Sigmoid colon (tissue), 7 donors: Measurements from ENCODE around the gene TMEM255B. TPM values are rescaled to one million over a fixed set of nuclear protein-coding genes. Genes with fewer than 3 reads are reported as not detected.

Experiments
- DNase-seq: peaks from one replicate; pipeline ENCODE4 v3.0.0-alpha.2; 2019
- H3K27ac ChIP-seq, 4 donors: fragments of 200-600 bp; sonication (generic); one replicate each; pipeline ENCODE4 v1.5.1; 2016 to 2019; ENCODE audit warnings: mild to moderate bottlenecking in 1 of 4
- H3K27me3 ChIP-seq, 3 donors: fragments of 200-600 bp; sonication (generic); one replicate each; pipeline ENCODE4 v1.5.1; 2019; ENCODE audit warnings: mild to moderate bottlenecking in 1 of 3
- H3K36me3 ChIP-seq, 4 donors: fragments of 200-600 bp; sonication (generic); one replicate each; pipeline ENCODE4 v1.5.1; 2016 to 2019
- H3K4me1 ChIP-seq, 4 donors: fragments of 200-600 bp; sonication (generic); one replicate each; pipeline ENCODE4 v1.5.1; 2017 to 2019
- H3K4me3 ChIP-seq, 4 donors: fragments of 200-600 bp; sonication (generic); one replicate each; pipeline ENCODE4 v1.5.1; 2017 to 2019; ENCODE audit warnings: mild to moderate bottlenecking in 2 of 4, moderate library complexity in 1 of 4
- H3K9me3 ChIP-seq, 4 donors: fragments of 200-600 bp in 3 of 4; sonication (generic) in 3 of 4; one replicate each; pipeline versions ENCODE4 v1.5.1 to v1.6.1; 2013 to 2019
- EP300 ChIP-seq, 4 donors: sonication (generic); formaldehyde crosslinking; IDR thresholded peaks; one replicate each; pipeline ENCODE4 v1.6.1; 2017; ENCODE audit warnings: antibody characterized with exemption in 4 of 4
- POLR2A ChIP-seq, 2 donors: fragments of 450-650 bp; IDR thresholded peaks; one replicate each; pipeline ENCODE4 v1.6.1; 2016; ENCODE audit warnings: antibody characterized with exemption in 2 of 2, mild to moderate bottlenecking in 2 of 2, moderate library complexity in 2 of 2
- POLR2AphosphoS5 ChIP-seq, 4 donors: sonication (generic); formaldehyde crosslinking; IDR thresholded peaks; one replicate each; pipeline ENCODE4 v1.6.1; 2017; ENCODE audit warnings: antibody characterized with exemption in 4 of 4
- WGBS, 2 donors: extraction: QIAGEN DNeasy Blood & Tissue Kit; methylation state at CpG; one replicate each; pipeline ENCODE4 v1.1.7; 2013; 5-methylcytosine and 5-hydroxymethylcytosine counted together
- intact Hi-C: fragments of 100-400 bp; cut with DNase I; formaldehyde crosslinking; loops from one replicate; pipeline ENCODE4 v1.15.1; 2023
- polyA plus RNA-seq, 3 donors: library from polyadenylated mRNA; stranded (reverse); fragments of 200-250 nt; gene quantifications; one replicate each; pipeline ENCODE4 v1.2.3, GENCODE V29; 2013
- total RNA-seq, 4 donors: library from RNA; depleted of rRNA; stranded (reverse); fragments of >200 nt; gene quantifications; one replicate each; pipeline ENCODE4 v1.1.0, GENCODE V29; 2016
- TF ChIP-seq, protein P1 (sequence below), 4 experiments: fragments of 450-650 bp in 3 of 4; fragments of 200-600 bp in 1 of 4; IDR thresholded peaks; one replicate each; pipeline ENCODE4 v1.5.1; 2016 to 2019; ENCODE audit warnings: antibody characterized with exemption in 4 of 4, mild to moderate bottlenecking in 3 of 4, moderate library complexity in 2 of 4
- donor health status: healthy with polysubstance abuse.
- donor health status: Bipolar disorder and iron deficiency.
- donor health status: healthy.

The TMEM255B gene
- total and polyA plus RNA-seq, 7 donors, result 0.60 to 11.1 (median 4.3) TPM

DNA sequence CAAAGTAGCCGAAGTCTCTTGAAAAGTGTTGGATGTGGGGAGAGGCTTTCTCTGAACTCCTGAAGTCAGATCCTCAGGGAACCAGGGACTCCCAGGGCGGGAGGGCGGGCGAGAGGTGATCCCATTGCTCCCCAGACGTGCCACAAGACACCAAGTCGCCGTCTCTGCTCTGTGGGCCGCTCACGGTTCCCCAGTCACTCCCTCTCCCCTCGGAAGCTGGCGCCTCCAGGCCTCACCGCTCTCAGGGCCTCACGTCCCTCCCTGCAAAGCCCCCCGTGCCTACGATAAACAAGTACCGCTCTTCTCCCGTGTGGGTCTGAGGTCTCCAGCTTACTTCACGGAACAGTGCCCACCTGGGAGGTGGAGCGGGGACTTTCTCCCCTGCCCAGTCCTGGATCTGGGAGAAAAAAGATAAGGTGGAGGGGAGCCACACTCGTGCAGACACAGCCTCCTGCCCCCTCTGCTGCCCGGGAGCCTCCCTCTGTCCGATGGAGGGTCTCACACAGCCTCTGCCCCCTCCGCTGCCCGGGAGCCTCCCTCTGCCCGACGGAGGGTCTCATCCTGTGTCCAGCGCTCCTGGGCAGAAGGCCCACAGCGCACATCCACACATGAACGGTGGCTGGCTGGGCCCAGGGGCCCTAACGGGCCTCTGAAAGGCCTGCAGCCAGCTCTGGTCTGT is 54.2 kb downstream of the TMEM255B start:
- 91 to 92% methylated on average over 30 of the region's 30 CpGs for WGBS, 2 donors
- intact Hi-C loops, result no loop called here
- Histone ChIP-seq H3K4me3 (no peak overlapping the region), H3K36me3 (no peaks in the 10 kb centered on the region), H3K9me3 (peaks cover 0 to 6% (median 2%) of the 10 kb centered on the region in 4 donors), H3K27ac (peak overlapping the region in 1 of 4 donors; percentile 12), H3K4me1 (peaks cover 0 to 29% (median 20%) of the 10 kb centered on the region in 4 donors), H3K27me3 (no peaks in the 10 kb centered on the region)
- TF ChIP-seq POLR2A (IDR thresholded peaks at IDR 0.05) (no peak), EP300 (IDR thresholded peaks at IDR 0.05) (no peak), POLR2AphosphoS5 (IDR thresholded peaks at IDR 0.05) (no peak)
- TF ChIP-seq, protein P1, sequence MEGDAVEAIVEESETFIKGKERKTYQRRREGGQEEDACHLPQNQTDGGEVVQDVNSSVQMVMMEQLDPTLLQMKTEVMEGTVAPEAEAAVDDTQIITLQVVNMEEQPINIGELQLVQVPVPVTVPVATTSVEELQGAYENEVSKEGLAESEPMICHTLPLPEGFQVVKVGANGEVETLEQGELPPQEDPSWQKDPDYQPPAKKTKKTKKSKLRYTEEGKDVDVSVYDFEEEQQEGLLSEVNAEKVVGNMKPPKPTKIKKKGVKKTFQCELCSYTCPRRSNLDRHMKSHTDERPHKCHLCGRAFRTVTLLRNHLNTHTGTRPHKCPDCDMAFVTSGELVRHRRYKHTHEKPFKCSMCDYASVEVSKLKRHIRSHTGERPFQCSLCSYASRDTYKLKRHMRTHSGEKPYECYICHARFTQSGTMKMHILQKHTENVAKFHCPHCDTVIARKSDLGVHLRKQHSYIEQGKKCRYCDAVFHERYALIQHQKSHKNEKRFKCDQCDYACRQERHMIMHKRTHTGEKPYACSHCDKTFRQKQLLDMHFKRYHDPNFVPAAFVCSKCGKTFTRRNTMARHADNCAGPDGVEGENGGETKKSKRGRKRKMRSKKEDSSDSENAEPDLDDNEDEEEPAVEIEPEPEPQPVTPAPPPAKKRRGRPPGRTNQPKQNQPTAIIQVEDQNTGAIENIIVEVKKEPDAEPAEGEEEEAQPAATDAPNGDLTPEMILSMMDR (IDR thresholded peaks at IDR 0.05), result no peak
- DNase-seq, result no peak

DNA sequence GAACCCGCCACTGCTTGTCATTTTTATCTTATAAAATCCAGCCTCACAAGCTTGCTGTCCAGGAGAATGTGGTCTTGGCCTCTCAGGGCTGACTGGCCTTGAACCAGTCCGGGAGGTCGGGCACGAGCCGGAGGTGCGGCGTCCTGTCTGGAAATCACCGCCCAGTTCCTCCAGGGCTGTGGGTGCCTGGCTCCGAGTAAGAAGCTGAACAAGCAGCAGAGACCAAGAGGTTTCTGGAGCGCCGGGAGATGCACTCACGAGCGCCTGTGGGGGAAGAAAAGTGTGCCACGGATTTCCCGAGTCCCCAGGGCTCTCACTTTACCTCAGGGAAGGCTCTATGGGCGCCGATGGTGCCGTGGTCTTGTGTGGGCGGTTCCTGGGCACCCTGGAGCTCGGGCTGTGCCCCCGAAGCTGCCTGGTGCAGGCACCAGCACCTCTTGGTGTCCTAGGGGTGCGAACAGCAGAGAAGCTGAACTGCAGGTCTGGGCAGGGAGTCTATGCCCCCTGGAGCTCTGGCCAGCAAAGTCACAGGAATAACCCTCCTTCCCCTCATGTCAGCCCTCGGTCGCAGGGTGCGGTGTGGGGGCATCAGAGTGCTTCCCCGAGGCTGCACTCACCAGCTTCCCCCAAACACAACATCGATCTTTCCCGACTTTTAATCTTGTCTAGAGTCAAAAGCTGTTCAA is 54.9 kb downstream of the TMEM255B start:
- Histone ChIP-seq H3K4me1 (peaks cover 0 to 33% (median 23%) of the 10 kb centered on the region in 4 donors), H3K36me3 (no peaks in the 10 kb centered on the region), H3K4me3 (no peak overlapping the region), H3K27ac (peak overlapping the region in 1 of 4 donors; percentile 12), H3K9me3 (no peaks in the 10 kb centered on the region), H3K27me3 (no peaks in the 10 kb centered on the region)
- TF ChIP-seq, protein P1 (IDR thresholded peaks at IDR 0.05), result no peak
- TF ChIP-seq POLR2AphosphoS5 (IDR thresholded peaks at IDR 0.05), result no peak
- no peak for TF ChIP-seq EP300 (IDR thresholded peaks at IDR 0.05)
- no peak for TF ChIP-seq POLR2A (IDR thresholded peaks at IDR 0.05)
- WGBS, 2 donors, result 85 to 87% methylated on average over 28 of the region's 28 CpGs
- intact Hi-C loops, result no loop called here
- DNase-seq, result no peak

DNA sequence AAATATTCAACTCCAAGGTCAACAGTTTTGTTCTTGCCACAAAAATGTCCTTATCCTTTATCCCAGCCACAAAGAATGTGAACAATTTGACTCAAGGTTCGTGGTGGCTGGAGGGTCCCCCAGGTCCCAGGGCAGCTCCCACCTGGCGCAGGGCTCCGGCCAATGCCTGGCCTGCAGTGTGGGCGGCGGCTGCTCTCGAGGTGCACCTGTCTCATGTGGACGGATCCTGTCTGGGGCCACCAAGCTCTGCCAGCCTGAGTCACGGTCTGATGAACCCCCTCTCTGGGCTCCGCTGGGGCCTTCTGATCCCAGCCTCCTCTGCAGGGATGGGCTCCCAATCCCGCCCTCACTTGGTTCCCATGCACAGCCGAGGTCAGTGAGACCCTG is 55.4 kb downstream of the TMEM255B start:
- no peaks in the 10 kb centered on the region for H3K27me3 ChIP-seq
- WGBS, 2 donors, result 71 to 83% methylated on average over 11 of the region's 11 CpGs
- TF ChIP-seq EP300 (IDR thresholded peaks at IDR 0.05) (no peak), POLR2A (IDR thresholded peaks at IDR 0.05) (no peak)
- H3K9me3 ChIP-seq, result no peaks in the 10 kb centered on the region
- no peak overlapping the region for H3K27ac ChIP-seq
- H3K4me1 ChIP-seq, result peaks cover 0 to 34% (median 23%) of the 10 kb centered on the region in 4 donors
- no peak for DNase-seq
- H3K4me3 ChIP-seq, result no peak overlapping the region
- intact Hi-C loops, result no loop called here
- H3K36me3 ChIP-seq, result no peaks in the 10 kb centered on the region

DNA sequence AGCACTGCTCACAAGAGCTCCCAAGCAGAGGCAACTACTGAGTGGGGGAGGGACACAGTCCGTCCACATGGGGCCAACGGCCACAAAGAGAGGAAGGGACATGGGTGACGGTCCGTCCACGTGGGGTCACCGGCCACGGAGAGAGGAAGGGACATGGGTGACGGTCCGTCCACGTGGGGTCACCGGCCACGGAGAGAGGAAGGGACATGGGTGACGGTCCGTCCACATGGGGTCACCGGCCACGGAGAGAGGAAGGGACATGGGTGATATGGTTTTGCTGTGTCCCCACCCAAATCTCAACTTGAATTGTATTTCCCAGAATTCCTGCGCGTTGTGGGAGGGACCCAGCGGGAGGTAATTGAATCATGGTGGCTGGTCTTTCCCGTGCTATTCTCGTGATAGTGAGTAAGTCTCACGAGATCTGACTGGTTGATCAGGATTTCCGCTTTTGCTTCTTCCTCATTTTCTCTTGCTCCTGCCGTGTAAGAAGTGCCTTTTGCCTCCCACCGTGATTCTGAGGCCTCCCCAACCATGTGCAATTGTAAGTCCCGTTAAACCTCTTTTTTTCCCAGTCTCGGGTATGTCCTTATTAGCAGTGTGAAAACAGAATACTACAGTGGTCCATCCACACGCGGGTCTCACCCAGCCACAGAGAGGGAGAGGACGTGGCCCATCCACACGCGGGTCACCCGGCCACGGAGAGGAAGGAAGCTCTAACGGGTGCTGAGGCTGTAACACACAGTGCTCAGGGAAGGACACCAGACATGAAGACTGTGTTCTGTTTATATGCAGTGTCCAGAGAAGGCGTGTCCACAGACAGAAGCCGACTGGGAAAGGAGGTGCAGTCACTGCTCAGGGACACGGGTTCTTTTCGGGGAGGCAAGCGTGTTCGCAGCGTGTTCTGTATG is 56.4 kb downstream of the TMEM255B start:
- H3K27ac ChIP-seq, result peak overlapping the region in 1 of 4 donors; percentile 32
- H3K36me3 ChIP-seq, result no peaks in the 10 kb centered on the region
- TF ChIP-seq, protein P1 (IDR thresholded peaks at IDR 0.05), result no peak
- TF ChIP-seq POLR2AphosphoS5 (IDR thresholded peaks at IDR 0.05), result no peak
- TF ChIP-seq EP300 (IDR thresholded peaks at IDR 0.05), result no peak
- TF ChIP-seq POLR2A (IDR thresholded peaks at IDR 0.05), result no peak
- peak overlapping the region in 1 of 4 donors; percentile 10 for H3K4me3 ChIP-seq
- DNase-seq, result no peak
- H3K4me1 ChIP-seq, result peaks cover 0 to 44% (median 32%) of the 10 kb centered on the region in 4 donors
- H3K9me3 ChIP-seq, result no peaks in the 10 kb centered on the region
- H3K27me3 ChIP-seq, result no peaks in the 10 kb centered on the region
- 71 to 78% methylated on average over 42 of the region's 42 CpGs for WGBS, 2 donors
- intact Hi-C loops, result loop anchor here (2.0 kb wide), 2 partner anchors 89 to 411 kb away; no protein-coding TSS in a partner anchor
